RWPE1 (cell line): ENCODE measurements around the gene MINDY4.

Source experiments
- CTCF ChIA-PET: fragments of 350-600 bp; sonication (Branson Sonifier 250); formaldehyde crosslinking; extraction: SDS; loops from one replicate; lab custom pipeline; 2021; lab: Yijun Ruan, JAX
- POLR2A ChIA-PET: fragments of 400-600 bp; formaldehyde crosslinking; extraction: SDS; loops from one replicate; lab custom pipeline; 2020; ENCODE audit warnings: antibody characterized with exemption; ENCODE audit not compliant: low non-redundant PET; lab: Yijun Ruan, JAX
- DNase-seq: peaks from one replicate; pipeline ENCODE4 v3.0.0; 2012; ENCODE audit warnings: low spot score
- H3K27ac ChIP-seq: fragments of 450-650 bp; 2 replicates; pipeline ENCODE4 v1.5.1; 2017
- CTCF ChIP-seq: fragments of 450-650 bp; conservative IDR thresholded peaks from 2 replicates; pipeline ENCODE4 v1.5.1; 2017; ENCODE audit warnings: low read depth, mild to moderate bottlenecking

The MINDY4 gene

GRCh38 chr7:30906515-30907240 lies 135.5 kb downstream of the MINDY4 start:
- TF ChIP-seq CTCF: no peak
- peak; percentile 27 for DNase-seq
- H3K27ac ChIP-seq: peak overlapping the region; percentile 57
- ChIA-PET CTCF (no interaction called here), POLR2A (no interaction called here)

- CTCF ChIA-PET: interaction anchor here (1.7 kb wide), 1 partner anchor 31 kb away, joined by 6 read pairs; no protein-coding TSS in a partner anchor
Observed at GRCh38 chr7:30907527-30908267, 136.5 kb downstream of the MINDY4 start.

DNA sequence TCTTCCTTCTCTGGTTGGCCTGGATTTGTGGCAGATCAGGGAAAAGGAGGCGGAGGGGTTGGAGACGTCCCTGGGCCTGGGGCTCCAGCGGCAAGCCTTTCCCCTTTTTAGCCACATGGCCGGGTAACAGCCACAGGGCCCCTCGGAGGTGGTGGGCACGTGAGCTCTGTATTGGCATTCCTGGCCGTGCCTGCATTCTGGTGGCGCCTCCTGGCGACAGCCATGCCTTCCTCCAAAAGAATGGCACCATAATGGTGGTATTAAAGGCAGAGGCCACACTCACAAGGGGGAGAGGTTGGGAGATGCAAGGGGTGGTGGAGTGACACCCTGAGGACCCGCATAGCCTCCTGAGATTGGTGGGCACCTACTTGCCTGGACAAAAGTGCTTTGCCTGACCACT lies 137.5 kb downstream of the MINDY4 start:
- no peak for DNase-seq
- ChIA-PET POLR2A (no interaction called here), CTCF (interaction anchor here (1.7 kb wide), 1 partner anchor 30 kb away, joined by 6 read pairs; no protein-coding TSS in a partner anchor)
- no peak overlapping the region for H3K27ac ChIP-seq
- TF ChIP-seq CTCF: no peak

More at GRCh38 chr7:30907527-30908267, 136.5 kb downstream of the MINDY4 start:
- no peak for DNase-seq
- POLR2A ChIA-PET: no interaction called here
- H3K27ac ChIP-seq: no peak overlapping the region
- no peak for TF ChIP-seq CTCF

GRCh38 chr7:30909431-30909830 lies 138.2 kb downstream of the MINDY4 start:
- DNase-seq: no peak
- ChIA-PET CTCF (no interaction called here), POLR2A (no interaction called here)
- TF ChIP-seq CTCF: no peak
- no peak overlapping the region for H3K27ac ChIP-seq

- DNase-seq: no peak
- H3K27ac ChIP-seq: no peak overlapping the region
- ChIA-PET CTCF (interaction anchor here (1.1 kb wide), 1 partner anchor 28 kb away, joined by 3 read pairs; no protein-coding TSS in a partner anchor), POLR2A (no interaction called here)
- no peak for TF ChIP-seq CTCF
Observed at GRCh38 chr7:30910411-30911073, 139.3 kb downstream of the MINDY4 start.

- ChIA-PET POLR2A (no interaction called here), CTCF (interaction anchor here (1.1 kb wide), 1 partner anchor 28 kb away, joined by 3 read pairs; no protein-coding TSS in a partner anchor)
- no peak for TF ChIP-seq CTCF
- no peak for DNase-seq
- no peak overlapping the region for H3K27ac ChIP-seq
Observed at GRCh38 chr7:30911133-30911532, 139.9 kb downstream of the MINDY4 start.
